ENCODE data around the gene STRBP. TPM values are rescaled to one million over a fixed set of nuclear protein-coding genes. Genes with fewer than 3 reads are reported as not detected.

Gene STRBP
- total RNA-seq, 1 experiment from 2014 or later, result 39.9 TPM

DNA sequence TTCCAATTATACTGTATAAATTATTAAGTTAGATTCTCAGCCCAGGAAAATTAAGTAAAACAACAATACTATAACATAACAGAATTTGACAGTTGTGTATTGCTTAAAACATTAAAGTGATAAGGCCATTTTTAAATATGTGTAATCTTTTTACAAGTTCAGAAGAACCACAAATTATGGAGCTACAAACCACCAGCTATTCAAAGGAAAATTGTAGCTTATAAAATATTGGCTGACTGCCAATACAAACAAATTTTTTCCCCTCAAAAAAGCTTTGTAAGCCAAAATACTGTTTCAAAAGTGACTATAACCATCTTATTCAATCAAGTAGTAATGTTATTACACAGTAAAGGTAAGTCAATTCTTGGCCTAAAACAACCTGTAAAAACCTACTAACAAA is 21.9 kb downstream of the STRBP start:
- CTCF ChIA-PET, result interaction anchor here (0.7 kb wide), 1 partner anchor 709 kb away, joined by 3 read pairs; no protein-coding TSS in a partner anchor
- Histone ChIP-seq H3F3A (ENCODE audit: insufficient read depth, low read depth) (no peaks in the 10 kb centered on the region), H3K36me3 (ENCODE audit: low read depth) (no peaks in the 10 kb centered on the region), H3K27me3 (ENCODE audit: insufficient read depth, low read depth) (no peaks in the 10 kb centered on the region), H3K9me3 (ENCODE audit: insufficient read depth, low read depth) (no peaks in the 10 kb centered on the region; the same call in 1 of the 2 replicates), H3K4me3 (no peak overlapping the region), H2AFZ (no peak overlapping the region), H3K27ac (no peak overlapping the region), H3K79me2 (ENCODE audit: low read depth) (no peaks in the 10 kb centered on the region), H4K20me1 (ENCODE audit: insufficient read depth) (no peaks in the 10 kb centered on the region), H3K4me2 (no peak overlapping the region), H3K4me1 (replicated peaks; ENCODE audit: insufficient read depth) (0 out of 2 replicates have a peak, but pooled peaks cover 4% of the 10 kb centered on the region), H3K9me2 (ENCODE audit: insufficient read depth) (no peaks in the 10 kb centered on the region)
- POLR2A ChIA-PET (ENCODE audit: unreplicated experiment), result no interaction called here
- no peak for DNase-seq
- TF ChIP-seq, protein P1, sequence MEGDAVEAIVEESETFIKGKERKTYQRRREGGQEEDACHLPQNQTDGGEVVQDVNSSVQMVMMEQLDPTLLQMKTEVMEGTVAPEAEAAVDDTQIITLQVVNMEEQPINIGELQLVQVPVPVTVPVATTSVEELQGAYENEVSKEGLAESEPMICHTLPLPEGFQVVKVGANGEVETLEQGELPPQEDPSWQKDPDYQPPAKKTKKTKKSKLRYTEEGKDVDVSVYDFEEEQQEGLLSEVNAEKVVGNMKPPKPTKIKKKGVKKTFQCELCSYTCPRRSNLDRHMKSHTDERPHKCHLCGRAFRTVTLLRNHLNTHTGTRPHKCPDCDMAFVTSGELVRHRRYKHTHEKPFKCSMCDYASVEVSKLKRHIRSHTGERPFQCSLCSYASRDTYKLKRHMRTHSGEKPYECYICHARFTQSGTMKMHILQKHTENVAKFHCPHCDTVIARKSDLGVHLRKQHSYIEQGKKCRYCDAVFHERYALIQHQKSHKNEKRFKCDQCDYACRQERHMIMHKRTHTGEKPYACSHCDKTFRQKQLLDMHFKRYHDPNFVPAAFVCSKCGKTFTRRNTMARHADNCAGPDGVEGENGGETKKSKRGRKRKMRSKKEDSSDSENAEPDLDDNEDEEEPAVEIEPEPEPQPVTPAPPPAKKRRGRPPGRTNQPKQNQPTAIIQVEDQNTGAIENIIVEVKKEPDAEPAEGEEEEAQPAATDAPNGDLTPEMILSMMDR (conservative IDR thresholded peaks at IDR 0.05), result no peak
- TF ChIP-seq EZH2 (IDR thresholded peaks at IDR 0.05; ENCODE audit: low read depth), result no peak
- intact Hi-C loops (cut with micrococcal nuclease; ENCODE audit: unreplicated experiment), result no loop called here
- no TSS peak for BruUV-seq (replicated peaks)

GRCh38 chr9:123239726-123240125 is 28.7 kb downstream of the STRBP start:
- Histone ChIP-seq H3K27me3 (ENCODE audit: insufficient read depth, low read depth) (no peaks in the 10 kb centered on the region), H4K20me1 (ENCODE audit: insufficient read depth) (peaks cover 3% of the 10 kb centered on the region; the same call in 1 of the 2 replicates), H3K4me2 (no peak overlapping the region), H3K36me3 (ENCODE audit: low read depth) (no peaks in the 10 kb centered on the region), H3K4me1 (replicated peaks; ENCODE audit: insufficient read depth) (no peaks in the 10 kb centered on the region), H3K4me3 (no peak overlapping the region), H3F3A (ENCODE audit: insufficient read depth, low read depth) (no peaks in the 10 kb centered on the region), H3K27ac (no peak overlapping the region), H3K9me2 (ENCODE audit: insufficient read depth) (no peaks in the 10 kb centered on the region), H3K79me2 (ENCODE audit: low read depth) (no peaks in the 10 kb centered on the region), H3K9me3 (ENCODE audit: insufficient read depth, low read depth) (no peaks in the 10 kb centered on the region; the same call in 1 of the 2 replicates), H2AFZ (no peak overlapping the region)
- intact Hi-C loops (cut with micrococcal nuclease; ENCODE audit: unreplicated experiment), result no loop called here
- no peak for DNase-seq
- POLR2A ChIA-PET (ENCODE audit: unreplicated experiment), result interaction anchor here (0.7 kb wide), 1 partner anchor 12 kb away, joined by 4 read pairs; no protein-coding TSS in a partner anchor
- no peak for TF ChIP-seq EZH2 (IDR thresholded peaks at IDR 0.05; ENCODE audit: low read depth)
- TF ChIP-seq, protein P1 (conservative IDR thresholded peaks at IDR 0.05), result no peak
- CTCF ChIA-PET, result no interaction called here
- BruUV-seq (replicated peaks), result no TSS peak

- H3F3A ChIP-seq (ENCODE audit: insufficient read depth, low read depth), result no peaks in the 10 kb centered on the region
- H2AFZ ChIP-seq, result no peak overlapping the region
- H3K79me2 ChIP-seq (ENCODE audit: low read depth), result no peaks in the 10 kb centered on the region
- no peaks in the 10 kb centered on the region for H3K27me3 ChIP-seq (ENCODE audit: insufficient read depth, low read depth)
- no TSS peak for BruUV-seq (replicated peaks)
- no peaks in the 10 kb centered on the region for H3K9me3 ChIP-seq (ENCODE audit: insufficient read depth, low read depth)
- ChIA-PET POLR2A (ENCODE audit: unreplicated experiment) (no interaction called here), CTCF (no interaction called here)
- no peaks in the 10 kb centered on the region for H3K36me3 ChIP-seq (ENCODE audit: low read depth)
- no peak overlapping the region for H3K27ac ChIP-seq
- H3K9me2 ChIP-seq (ENCODE audit: insufficient read depth), result no peaks in the 10 kb centered on the region
- H3K4me3 ChIP-seq, result no peak overlapping the region
- DNase-seq, result no peak
- intact Hi-C loops (cut with micrococcal nuclease; ENCODE audit: unreplicated experiment), result no loop called here
- no peaks in the 10 kb centered on the region for H3K4me1 ChIP-seq (replicated peaks; ENCODE audit: insufficient read depth)
- H4K20me1 ChIP-seq (ENCODE audit: insufficient read depth), result peaks cover 3% of the 10 kb centered on the region; the same call in 1 of the 2 replicates
- no peak for TF ChIP-seq EZH2 (IDR thresholded peaks at IDR 0.05; ENCODE audit: low read depth)
- TF ChIP-seq, protein P1 (conservative IDR thresholded peaks at IDR 0.05), result no peak
- no peak overlapping the region for H3K4me2 ChIP-seq
Measured at GRCh38 chr9:123238365-123238764, 30.0 kb downstream of the STRBP start.

Data from PC-9 (cell line).